H7 (cell line): ENCODE results near the gene KIF5A. TPM values are rescaled to one million over a fixed set of nuclear protein-coding genes. Genes with fewer than 3 reads are reported as not detected.

ENCODE experiments used
- DNase-seq: peaks from one replicate; pipeline ENCODE4 v3.0.0; 2012
- H3K27me3 ChIP-seq: 2 replicates; pipeline ENCODE4 v1.6.0; 2011; ENCODE audit warnings: mild to moderate bottlenecking, low read length; ENCODE audit not compliant: control insufficient read depth, insufficient read depth
- H3K36me3 ChIP-seq: replicated peaks from 2 replicates; pipeline ENCODE4 v1.5.1; 2011; ENCODE audit warnings: low read length; ENCODE audit not compliant: control insufficient read depth, insufficient read depth
- H3K4me3 ChIP-seq: 2 replicates; pipeline ENCODE4 v1.5.1; 2011; ENCODE audit warnings: low read depth, mild to moderate bottlenecking, control low read depth, low read length, moderate library complexity; ENCODE audit not compliant: insufficient read depth
- total RNA-seq: library from RNA; depleted of rRNA; stranded (reverse); fragments of >200 nt; shearing (Covaris generic); gene quantifications from 2 replicates; pipeline ENCODE4 v1.2.3, GENCODE V29; 2014; rRNA removed

The KIF5A gene
- total RNA-seq, 1 experiment from 2014 or later: 1.0 TPM

GRCh38 chr12:57630891-57631433 is 81.1 kb downstream of the KIF5A start:
- Histone ChIP-seq H3K36me3 (no peaks in the 10 kb centered on the region), H3K27me3 (peaks cover 87% of the 10 kb centered on the region), H3K4me3 (no peak overlapping the region)
- DNase-seq: no peak

- DNase-seq: no peak
- H3K4me3 ChIP-seq: peak overlapping the region; percentile 49
- H3K27me3 ChIP-seq: peaks cover 80% of the 10 kb centered on the region
- no peaks in the 10 kb centered on the region for H3K36me3 ChIP-seq
These were observed 81.8 kb downstream of the KIF5A start for GRCh38 chr12:57631566-57632072.

GRCh38 chr12:57632073-57632957 is 82.5 kb downstream of the KIF5A start:
- peak; percentile 86 for DNase-seq
- Histone ChIP-seq H3K27me3 (peaks cover 73% of the 10 kb centered on the region), H3K4me3 (peak overlapping the region; percentile 49), H3K36me3 (no peaks in the 10 kb centered on the region)

GRCh38 chr12:57632958-57633840 is 83.4 kb downstream of the KIF5A start, which contains the start of gene B4GALNT1:
B4GALNT1 (minus strand) TSS chr12:57633201; CDS start chr12:57632132, 1,069 bp downstream.
- H3K36me3 ChIP-seq: no peaks in the 10 kb centered on the region
- H3K27me3 ChIP-seq: peaks cover 64% of the 10 kb centered on the region
- H3K4me3 ChIP-seq: peak within 1 kb of the TSS; percentile 49
- DNase-seq: peak; percentile 92

Other genes starting within 250 kb of the KIF5A start
- 26.5 and 34.0 TPM in 2 replicates for gene R3HDM2, start 119.0 kb upstream of the KIF5A start, total RNA-seq
- not detected in 2 replicates for gene INHBC, start 115.3 kb upstream of the KIF5A start, total RNA-seq
- 9.6 and 10.4 TPM in 2 replicates for gene INHBE, start 94.7 kb upstream of the KIF5A start, total RNA-seq
- gene GLI1, start 90.3 kb upstream of the KIF5A start, total RNA-seq: 9.7 and 13.1 TPM in 2 replicates
- gene ARHGAP9, start 70.2 kb upstream of the KIF5A start, total RNA-seq: 2.6 and 6.3 TPM in 2 replicates
- 223 and 297 TPM in 2 replicates for gene MARS1, start 62.0 kb upstream of the KIF5A start, total RNA-seq
- gene DDIT3, start 29.5 kb upstream of the KIF5A start, total RNA-seq: 7.1 and 8.3 TPM in 2 replicates
- 3.8 and 4.2 TPM in 2 replicates for gene MBD6, start 27.2 kb upstream of the KIF5A start, total RNA-seq
- gene DCTN2, start 2.9 kb upstream of the KIF5A start, total RNA-seq: 98.2 and 125 TPM in 2 replicates
- gene PIP4K2C, start 41.1 kb downstream of the KIF5A start, total RNA-seq: 26.0 and 26.3 TPM in 2 replicates
- gene DTX3, start 54.8 kb downstream of the KIF5A start, total RNA-seq: 42.9 and 52.9 TPM in 2 replicates
- gene ARHGEF25, start 61.4 kb downstream of the KIF5A start, total RNA-seq: 8.7 and 19.8 TPM in 2 replicates
- gene B4GALNT1, start 83.2 kb downstream of the KIF5A start, total RNA-seq: 0.59 and 0.70 TPM in 2 replicates
- gene OS9, start 144.1 kb downstream of the KIF5A start, total RNA-seq: 65.5 and 74.1 TPM in 2 replicates
- 0.30 and 0.35 TPM in 2 replicates for gene AGAP2, start 188.7 kb downstream of the KIF5A start, total RNA-seq
- 12.9 and 17.6 TPM in 2 replicates for gene TSPAN31, start 195.0 kb downstream of the KIF5A start, total RNA-seq
- gene CDK4, start 202.3 kb downstream of the KIF5A start, total RNA-seq: 234 and 275 TPM in 2 replicates
- gene MARCHF9, start 205.1 kb downstream of the KIF5A start, total RNA-seq: 1.9 and 4.3 TPM in 2 replicates
- 0.26 and 0.59 TPM in 2 replicates for gene CYP27B1, start 217.0 kb downstream of the KIF5A start, total RNA-seq
- 7.1 and 13.8 TPM in 2 replicates for gene METTL1, start 222.1 kb downstream of the KIF5A start, total RNA-seq
- gene EEF1AKMT3, start 222.6 kb downstream of the KIF5A start, total RNA-seq: 3.2 and 3.6 TPM in 2 replicates
- gene TSFM, start 232.7 kb downstream of the KIF5A start, total RNA-seq: 57.7 and 67.8 TPM in 2 replicates